LNCAP (cell line): ENCODE results near the gene MYO1E.

Experiments
- TF ChIP-seq, protein P1 (sequence below): fragments of 450-650 bp; IDR thresholded peaks from 2 replicates; pipeline ENCODE4 v1.5.1; 2017; ENCODE audit warnings: mild to moderate bottlenecking

Gene MYO1E

DNA sequence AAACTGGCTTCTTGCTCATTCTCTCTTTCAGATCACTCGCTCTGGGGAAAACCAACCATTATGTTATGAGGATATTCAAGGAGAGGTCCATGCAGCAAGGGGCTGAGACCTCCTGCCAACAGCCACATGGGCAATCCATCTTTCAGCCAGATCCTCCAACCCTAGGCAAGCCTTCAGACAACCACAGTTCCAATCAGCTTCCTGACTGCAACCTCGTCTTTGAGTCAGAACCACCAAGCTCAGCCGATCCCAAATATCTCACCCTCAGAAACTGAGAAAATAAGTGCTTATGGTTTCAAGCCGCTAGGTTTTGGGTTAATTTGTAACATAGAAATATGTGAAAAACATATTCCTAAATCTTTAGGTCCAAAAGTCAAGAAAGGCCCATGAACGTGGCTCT lies 155.8 kb downstream of the MYO1E start:
- TF ChIP-seq, protein P1, sequence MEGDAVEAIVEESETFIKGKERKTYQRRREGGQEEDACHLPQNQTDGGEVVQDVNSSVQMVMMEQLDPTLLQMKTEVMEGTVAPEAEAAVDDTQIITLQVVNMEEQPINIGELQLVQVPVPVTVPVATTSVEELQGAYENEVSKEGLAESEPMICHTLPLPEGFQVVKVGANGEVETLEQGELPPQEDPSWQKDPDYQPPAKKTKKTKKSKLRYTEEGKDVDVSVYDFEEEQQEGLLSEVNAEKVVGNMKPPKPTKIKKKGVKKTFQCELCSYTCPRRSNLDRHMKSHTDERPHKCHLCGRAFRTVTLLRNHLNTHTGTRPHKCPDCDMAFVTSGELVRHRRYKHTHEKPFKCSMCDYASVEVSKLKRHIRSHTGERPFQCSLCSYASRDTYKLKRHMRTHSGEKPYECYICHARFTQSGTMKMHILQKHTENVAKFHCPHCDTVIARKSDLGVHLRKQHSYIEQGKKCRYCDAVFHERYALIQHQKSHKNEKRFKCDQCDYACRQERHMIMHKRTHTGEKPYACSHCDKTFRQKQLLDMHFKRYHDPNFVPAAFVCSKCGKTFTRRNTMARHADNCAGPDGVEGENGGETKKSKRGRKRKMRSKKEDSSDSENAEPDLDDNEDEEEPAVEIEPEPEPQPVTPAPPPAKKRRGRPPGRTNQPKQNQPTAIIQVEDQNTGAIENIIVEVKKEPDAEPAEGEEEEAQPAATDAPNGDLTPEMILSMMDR: no peak

DNA sequence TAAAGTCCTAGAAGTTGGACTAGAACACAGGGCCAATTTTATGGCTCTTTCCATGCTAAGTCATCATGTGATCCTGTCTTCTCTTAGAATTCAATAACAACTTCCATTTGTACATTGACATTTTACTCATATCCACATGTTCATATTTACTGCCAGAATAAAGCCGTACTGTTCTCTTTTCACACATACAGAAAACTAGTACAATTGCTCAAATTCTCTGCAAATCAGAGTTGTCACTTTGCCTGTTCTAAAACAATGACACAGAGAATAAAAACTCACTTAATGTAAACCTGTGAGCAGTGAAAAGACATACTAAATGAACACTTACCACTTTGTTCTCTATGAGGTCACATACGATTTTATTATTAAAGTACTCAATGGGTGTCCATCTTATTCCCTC lies 162.5 kb downstream of the MYO1E start:
- TF ChIP-seq, protein P1: no peak

DNA sequence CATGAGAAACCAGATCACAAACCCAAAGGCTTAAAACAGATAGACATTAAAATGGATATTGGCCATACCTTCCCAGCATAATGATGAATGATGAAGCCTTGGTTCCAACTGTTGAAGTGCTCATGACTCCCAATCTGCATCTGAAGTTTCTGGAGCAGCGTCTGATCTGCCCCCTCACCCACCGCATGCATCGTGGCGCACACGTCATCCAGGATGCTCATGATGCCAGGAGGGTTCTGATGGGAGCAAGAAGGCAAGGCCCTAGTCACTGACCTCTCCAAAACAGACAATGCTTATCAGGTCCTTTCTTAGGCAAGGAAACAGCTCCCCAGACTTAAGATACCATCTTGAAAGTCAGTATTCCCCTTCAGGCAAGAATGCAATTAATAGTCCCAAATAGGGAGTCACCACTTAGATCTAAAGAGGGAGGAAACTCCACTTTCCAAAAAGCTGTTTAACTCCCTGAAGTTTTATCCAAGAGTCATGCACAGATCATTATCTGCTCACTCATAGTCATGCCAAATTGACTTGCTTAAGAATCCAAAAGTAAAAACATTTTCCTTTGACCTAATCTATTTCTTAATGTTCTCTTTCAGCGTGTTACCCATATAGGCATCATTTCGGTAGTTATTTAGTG lies 163.9 kb downstream of the MYO1E start:
- TF ChIP-seq, protein P1: no peak

DNA sequence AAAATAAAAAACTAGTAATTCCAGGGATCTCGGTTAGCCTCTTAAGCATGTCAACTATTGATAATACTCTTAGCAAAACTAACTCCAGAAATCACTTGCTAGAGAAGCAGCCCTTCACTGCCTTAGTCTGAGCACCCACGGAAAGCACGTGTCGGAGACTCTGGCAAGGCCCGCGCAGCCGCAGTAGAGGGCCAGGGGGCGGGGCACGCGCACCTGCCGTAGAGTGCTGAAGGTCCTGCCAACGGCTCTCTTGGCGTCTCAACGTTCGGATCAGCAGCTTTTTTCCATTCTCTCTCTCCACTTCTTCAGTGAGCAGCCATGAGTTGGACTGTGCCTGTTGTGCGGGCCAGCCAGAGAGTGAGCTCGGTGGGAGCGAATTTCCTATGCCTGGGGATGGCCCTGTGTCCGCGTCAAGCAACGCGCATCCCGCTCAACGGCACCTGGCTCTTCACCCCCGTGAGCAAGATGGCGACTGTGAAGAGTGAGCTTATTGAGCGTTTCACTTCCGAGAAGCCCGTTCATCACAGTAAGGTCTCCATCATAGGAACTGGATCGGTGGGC lies 166.0 kb downstream of the MYO1E start, which contains the start of gene LDHAL6B:
TSS of gene LDHAL6B (plus strand) at position 221 of the 561 bp plus-strand sequence. CDS start at position 319, 98 bp downstream.
- TF ChIP-seq, protein P1: no peak

DNA sequence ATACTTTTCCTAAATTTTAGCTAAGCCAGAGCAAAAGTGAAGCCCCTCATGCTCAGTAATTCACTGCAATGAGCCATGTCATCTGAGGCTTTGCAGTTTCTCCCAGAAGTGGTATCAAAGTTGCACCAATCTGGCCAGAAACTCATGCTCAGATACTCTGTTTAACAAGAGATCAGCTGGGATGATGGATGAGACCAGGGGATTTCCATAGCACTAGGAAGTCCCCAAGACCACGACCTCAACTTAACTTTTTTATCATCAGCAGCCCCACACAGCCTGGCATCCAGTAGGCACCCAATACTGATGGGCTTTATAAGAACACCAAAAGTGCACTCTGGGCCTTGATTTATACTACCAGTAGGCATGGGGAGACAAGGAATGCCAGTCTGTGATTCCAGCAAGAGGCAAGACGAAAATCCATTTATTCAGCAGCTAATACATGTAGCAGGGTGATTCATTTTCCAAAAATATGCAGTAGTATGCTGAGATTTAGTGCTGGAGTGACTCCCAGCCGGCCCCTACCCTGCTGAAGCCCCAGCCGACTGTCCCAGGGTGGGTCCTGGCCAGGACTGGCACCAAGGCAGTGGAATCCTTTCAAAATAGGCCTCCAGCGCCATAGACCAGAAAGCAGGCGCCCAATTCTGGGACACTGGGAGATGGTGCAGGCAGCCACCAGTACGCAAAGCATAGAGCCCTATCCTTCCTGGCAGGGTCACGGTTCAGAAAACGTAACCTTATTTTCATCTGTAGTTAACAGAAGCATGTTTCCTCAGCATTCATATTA lies 166.6 kb downstream of the MYO1E start:
- TF ChIP-seq, protein P1: no peak

DNA sequence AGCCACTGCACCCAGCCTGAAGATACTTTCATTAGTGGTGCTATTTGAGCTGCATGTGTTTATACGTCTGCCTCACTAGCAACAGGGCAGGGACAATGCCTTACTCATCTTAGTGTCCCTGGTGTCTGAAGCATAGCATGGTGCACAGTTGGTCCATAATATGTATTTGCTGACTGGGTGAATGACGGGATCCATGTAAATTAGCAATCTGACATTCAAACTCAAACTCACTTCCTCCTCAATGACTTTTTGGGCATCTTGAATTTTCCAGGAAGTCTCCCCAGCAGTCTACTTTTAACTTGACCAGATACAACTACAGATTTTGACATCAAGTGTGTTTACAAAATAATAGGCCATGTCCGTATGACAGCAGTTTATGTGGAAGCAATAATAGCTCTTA lies 169.0 kb downstream of the MYO1E start:
- TF ChIP-seq, protein P1: no peak

DNA sequence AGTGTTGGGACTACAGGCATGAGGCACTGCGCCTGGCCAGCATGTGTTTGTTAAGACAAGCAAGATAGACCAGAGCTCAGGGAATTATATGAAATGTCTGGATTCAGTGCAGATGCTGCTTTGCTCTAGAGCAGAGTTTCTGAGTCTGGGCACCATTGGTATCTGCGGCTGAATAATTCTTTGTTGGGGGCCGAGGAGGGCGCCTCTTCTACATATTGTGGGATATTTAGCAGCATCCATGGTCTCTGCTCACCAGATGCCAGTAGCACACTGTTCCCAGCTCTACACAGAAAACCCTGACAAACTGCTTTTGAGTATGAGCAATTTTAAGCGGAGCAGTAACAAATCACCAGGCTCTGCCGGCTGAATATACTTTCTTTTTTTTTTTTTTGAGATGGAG lies 169.7 kb downstream of the MYO1E start:
- TF ChIP-seq, protein P1: no peak
